Measurements from ENCODE around the gene TLX1.

DNA sequence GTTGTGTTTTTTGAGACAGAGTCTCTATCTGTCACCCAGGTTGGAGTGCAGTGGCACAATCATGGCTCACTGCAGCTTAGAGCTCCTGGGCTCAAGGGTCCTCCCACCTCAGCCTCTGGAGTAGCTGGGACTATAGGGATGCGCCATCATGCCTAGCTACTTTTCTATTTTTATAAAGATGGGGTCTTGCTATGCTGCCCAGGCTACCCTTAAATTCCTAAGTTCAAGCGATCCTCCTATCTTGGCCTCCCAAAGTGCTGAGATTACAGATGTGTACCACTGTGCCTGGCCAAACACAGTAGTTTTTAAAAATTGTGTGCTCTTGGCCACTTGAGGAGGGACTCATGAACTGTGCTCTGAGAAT is 10.6 kb upstream of the TLX1 start:
- TF ChIP-seq, protein P1, sequence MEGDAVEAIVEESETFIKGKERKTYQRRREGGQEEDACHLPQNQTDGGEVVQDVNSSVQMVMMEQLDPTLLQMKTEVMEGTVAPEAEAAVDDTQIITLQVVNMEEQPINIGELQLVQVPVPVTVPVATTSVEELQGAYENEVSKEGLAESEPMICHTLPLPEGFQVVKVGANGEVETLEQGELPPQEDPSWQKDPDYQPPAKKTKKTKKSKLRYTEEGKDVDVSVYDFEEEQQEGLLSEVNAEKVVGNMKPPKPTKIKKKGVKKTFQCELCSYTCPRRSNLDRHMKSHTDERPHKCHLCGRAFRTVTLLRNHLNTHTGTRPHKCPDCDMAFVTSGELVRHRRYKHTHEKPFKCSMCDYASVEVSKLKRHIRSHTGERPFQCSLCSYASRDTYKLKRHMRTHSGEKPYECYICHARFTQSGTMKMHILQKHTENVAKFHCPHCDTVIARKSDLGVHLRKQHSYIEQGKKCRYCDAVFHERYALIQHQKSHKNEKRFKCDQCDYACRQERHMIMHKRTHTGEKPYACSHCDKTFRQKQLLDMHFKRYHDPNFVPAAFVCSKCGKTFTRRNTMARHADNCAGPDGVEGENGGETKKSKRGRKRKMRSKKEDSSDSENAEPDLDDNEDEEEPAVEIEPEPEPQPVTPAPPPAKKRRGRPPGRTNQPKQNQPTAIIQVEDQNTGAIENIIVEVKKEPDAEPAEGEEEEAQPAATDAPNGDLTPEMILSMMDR (IDR thresholded peaks at IDR 0.05; ENCODE audit: low read depth, low read length, poor library complexity, severe bottlenecking) = no peak
- no peak for TF ChIP-seq EZH2phosphoT487 (IDR thresholded peaks at IDR 0.05; ENCODE audit: borderline replicate concordance, low read length)
